SH-SY5Y (cell line): Measurements from ENCODE around the gene MMEL1.

Source experiments
- GATA2 ChIP-seq: IDR thresholded peaks from 2 replicates; pipeline ENCODE4 v1.6.1; 2011; ENCODE audit warnings: mild to moderate bottlenecking, low read depth, low read length
- GATA3 ChIP-seq: IDR thresholded peaks from 2 replicates; pipeline ENCODE4 v1.6.1; 2011; ENCODE audit warnings: low read depth, mild to moderate bottlenecking, low read length, moderate library complexity

- TF ChIP-seq GATA2: no peak
- no peak for TF ChIP-seq GATA3
Observed at GRCh38 chr1:2645143-2645542, 12.3 kb upstream of the MMEL1 start.
